Measurements from ENCODE around the gene MAST4.
A peak's percentile ranks its signal among the peaks of the same experiment; 100 is the strongest.

Gene MAST4

DNA sequence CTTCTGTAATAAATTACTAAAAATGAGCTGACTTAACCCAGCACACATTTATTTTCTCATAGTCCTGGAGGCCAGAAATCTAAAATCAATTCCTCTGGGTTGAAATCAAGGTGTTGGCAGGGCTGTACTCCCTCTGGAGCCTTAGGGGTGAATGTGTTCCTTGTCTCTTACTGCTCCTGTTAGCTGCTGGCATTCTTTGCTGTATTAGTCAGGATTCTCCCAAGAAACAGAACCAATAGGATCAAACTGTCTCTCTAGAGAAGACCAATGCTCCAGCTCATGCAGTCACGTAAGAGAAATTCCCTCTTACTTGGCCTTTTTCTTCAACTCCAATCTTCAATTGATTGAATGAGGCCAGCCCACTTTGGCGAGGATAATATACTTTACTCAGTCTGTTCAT is 615.7 kb downstream of the MAST4 start:
- DNase-seq (ENCODE audit: low spot score): no peak

- no peak for DNase-seq (ENCODE audit: low spot score)
Observed at GRCh38 chr5:67214036-67214435, 617.8 kb downstream of the MAST4 start.

DNA sequence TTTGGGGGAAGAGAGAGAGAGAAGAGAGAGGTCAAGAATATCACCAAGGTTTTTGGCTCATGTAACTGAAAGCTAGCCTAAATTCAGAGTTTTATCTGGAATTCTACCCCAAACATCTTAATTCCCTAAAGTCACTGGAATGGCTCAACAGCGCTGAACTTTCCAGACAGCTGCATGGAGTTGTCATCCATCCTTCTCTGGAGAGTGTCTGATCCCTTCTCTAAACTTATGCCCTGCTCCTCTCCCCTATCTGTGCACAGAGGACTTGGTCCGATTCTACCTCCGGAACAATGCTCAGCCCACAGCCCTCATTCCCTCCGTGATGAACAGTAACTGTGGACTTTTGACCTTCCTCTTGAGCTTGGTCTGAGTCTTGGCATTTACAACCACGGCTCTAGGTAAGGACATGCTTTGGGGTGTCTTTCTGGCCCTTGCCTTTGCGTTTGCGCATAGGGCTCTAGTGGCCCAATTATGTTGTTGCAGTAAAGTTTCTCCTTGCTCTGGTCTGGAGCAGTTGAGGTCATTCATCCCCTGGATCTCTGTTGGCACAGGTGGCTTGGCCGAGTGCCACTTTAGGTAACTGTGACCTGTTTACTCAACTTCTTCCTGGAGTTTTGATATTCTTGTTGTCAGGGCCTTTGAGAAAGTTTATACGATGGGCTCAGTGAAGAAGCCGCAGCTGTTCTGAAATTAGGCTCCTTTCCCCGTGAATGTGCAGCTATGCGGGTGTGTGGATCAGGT is 618.7 kb downstream of the MAST4 start:
- DNase-seq (ENCODE audit: low spot score): no peak

DNA sequence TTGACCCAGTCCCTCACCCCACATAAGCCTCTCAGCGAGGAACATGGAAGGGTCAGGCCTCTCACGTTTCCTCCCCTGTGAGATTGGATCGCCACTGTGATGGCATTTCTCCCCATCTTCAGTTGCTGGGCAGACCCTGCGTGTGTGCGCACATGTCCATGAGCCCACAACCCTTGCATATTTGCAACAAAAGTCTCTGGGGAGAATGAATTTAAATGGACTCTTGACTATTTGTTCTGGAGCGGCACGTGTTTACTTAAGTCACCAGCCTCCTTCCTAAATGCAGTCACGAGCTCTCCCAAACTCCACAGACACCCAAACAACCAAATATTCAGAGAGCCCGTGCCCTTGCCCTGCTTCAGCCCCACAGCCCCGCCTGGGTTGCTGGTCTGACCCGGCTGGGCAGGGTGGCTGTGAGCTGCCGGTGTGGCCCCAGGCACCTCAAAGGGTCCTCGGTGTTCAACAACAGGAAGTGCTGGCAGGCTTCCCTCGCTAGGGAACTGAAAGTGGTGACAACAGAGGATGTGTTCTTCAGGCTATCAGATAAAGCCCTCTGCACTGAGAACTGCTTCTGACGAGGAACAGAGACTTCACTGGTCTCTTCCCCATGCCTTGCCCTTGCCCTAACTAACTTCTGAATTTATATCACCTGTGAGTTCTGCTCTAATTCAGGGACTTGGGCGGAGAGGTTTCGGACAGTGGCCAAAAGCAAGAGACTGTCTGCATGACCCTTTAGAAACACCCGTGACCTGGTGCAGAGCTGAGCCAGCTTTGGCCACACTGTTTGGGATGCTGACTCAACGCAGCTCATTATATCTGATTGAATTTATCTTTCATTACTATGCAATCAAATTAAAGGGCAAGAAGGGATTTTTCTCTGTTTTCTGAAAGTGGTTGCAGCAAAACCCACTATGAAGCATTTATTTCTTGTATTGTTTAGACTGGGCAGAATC is 619.6 kb downstream of the MAST4 start:
- peak; percentile 63 for DNase-seq (ENCODE audit: low spot score)

GRCh38 chr5:67216564-67216963 is 620.4 kb downstream of the MAST4 start:
- no peak for DNase-seq (ENCODE audit: low spot score)

All from kidney capillary endothelial cell (primary cell).